Neuron (in vitro differentiated cells): ENCODE results near the gene OR52L1.

Experiments
- H2AFZ ChIP-seq: one replicate; pipeline ENCODE4 v1.6.1; 2013; ENCODE audit warnings: low read depth, mild to moderate bottlenecking, inconsistent platforms, low read length, moderate library complexity
- H3K27me3 ChIP-seq: one replicate; pipeline ENCODE4 v1.6.1; 2013; ENCODE audit warnings: low read length; ENCODE audit not compliant: insufficient read depth
- H3K36me3 ChIP-seq: one replicate; pipeline ENCODE4 v1.6.1; 2013; ENCODE audit warnings: low read length; ENCODE audit not compliant: insufficient read depth
- H3K4me1 ChIP-seq: one replicate; pipeline ENCODE4 v1.6.1; 2013; ENCODE audit warnings: low read length; ENCODE audit not compliant: insufficient read depth
- H3K4me3 ChIP-seq: 2 replicates; pipeline ENCODE4 v1.5.1; 2013; ENCODE audit warnings: mild to moderate bottlenecking, low read length, moderate library complexity
- H3K9me3 ChIP-seq: one replicate; pipeline ENCODE4 v1.6.1; 2013; ENCODE audit warnings: low read length

The OR52L1 gene

DNA sequence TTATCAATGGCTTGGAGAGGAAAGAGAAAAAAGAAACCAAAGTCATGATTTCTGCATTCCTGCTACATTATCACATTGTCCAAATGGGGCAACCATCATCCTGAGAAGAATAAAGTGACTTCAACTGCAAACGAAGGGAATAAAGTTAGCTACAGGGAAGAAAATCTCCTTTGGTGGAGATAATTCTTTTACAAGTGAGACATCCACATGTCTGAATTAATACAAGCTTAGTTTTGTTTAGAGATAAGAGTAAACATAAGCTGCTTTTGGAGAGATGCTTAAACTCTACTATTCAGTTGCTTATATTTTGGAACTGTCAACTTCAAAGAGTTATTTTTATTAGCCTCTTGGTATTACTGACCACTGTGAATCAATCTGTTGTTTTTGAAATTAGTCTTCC, at the start of gene OR52L1:
OR52L1 (minus strand) TSS at position 101 of the 400 bp plus-strand sequence; CDS start at position 46, 55 bp downstream.
- peaks cover 2% of the 10 kb centered on the region for H3K27me3 ChIP-seq
- H2AFZ ChIP-seq, result no peak within 1 kb of the TSS
- H3K4me1 ChIP-seq, result no peaks in the 10 kb centered on the region
- no peak within 1 kb of the TSS for H3K4me3 ChIP-seq
- H3K36me3 ChIP-seq, result no peaks in the 10 kb centered on the region
- no peaks in the 10 kb centered on the region for H3K9me3 ChIP-seq

- Histone ChIP-seq H3K9me3 (no peaks in the 10 kb centered on the region), H3K4me3 (no peak within 1 kb of the TSS), H3K36me3 (no peaks in the 10 kb centered on the region), H2AFZ (no peak within 1 kb of the TSS), H3K4me1 (no peaks in the 10 kb centered on the region), H3K27me3 (no peaks in the 10 kb centered on the region)
These were observed 44.1 kb upstream of the OR52L1 start, which contains the start of gene OR56A1 for GRCh38 chr11:6030708-6031405. Gene OR56A1 (minus strand): TSS chr11:6030758. CDS start chr11:6027692, 3,066 bp downstream.

- Histone ChIP-seq H3K27me3 (no peaks in the 10 kb centered on the region), H3K9me3 (no peaks in the 10 kb centered on the region), H2AFZ (no peak overlapping the region), H3K36me3 (no peaks in the 10 kb centered on the region), H3K4me3 (no peak overlapping the region), H3K4me1 (no peaks in the 10 kb centered on the region)
These were observed 40.7 kb upstream of the OR52L1 start for GRCh38 chr11:6027501-6027900.

- Histone ChIP-seq H3K36me3 (no peaks in the 10 kb centered on the region), H3K4me3 (no peak overlapping the region), H3K27me3 (no peaks in the 10 kb centered on the region), H3K4me1 (no peaks in the 10 kb centered on the region), H3K9me3 (no peaks in the 10 kb centered on the region), H2AFZ (no peak overlapping the region)
These were observed 38.3 kb upstream of the OR52L1 start for GRCh38 chr11:6025056-6025455.

DNA sequence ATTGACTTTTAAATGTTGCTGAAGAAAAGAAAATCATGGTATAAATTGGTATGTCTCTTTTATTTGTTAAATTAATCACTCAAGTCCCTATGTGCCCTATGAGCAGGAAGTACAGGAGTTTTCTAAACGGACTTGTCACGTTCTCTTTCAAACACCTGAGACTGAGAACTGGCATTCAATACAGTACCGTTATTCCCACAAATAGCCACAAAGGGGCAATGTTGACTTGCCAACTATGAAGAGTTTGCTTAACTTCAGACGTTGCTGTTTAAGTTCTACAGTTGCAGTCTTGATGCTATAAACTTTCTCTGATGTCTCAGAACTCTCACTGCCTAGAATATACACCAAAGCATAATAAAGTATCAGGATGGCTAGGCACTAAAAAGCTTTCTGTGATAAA, 36.2 kb upstream of the OR52L1 start:
- Histone ChIP-seq H3K4me3 (no peak overlapping the region), H3K36me3 (no peaks in the 10 kb centered on the region), H3K9me3 (no peaks in the 10 kb centered on the region), H3K4me1 (no peaks in the 10 kb centered on the region), H2AFZ (no peak overlapping the region), H3K27me3 (no peaks in the 10 kb centered on the region)

GRCh38 chr11:6013042-6013441, 26.3 kb upstream of the OR52L1 start:
- Histone ChIP-seq H3K4me3 (no peak overlapping the region), H3K4me1 (no peaks in the 10 kb centered on the region), H2AFZ (no peak overlapping the region), H3K27me3 (no peaks in the 10 kb centered on the region), H3K36me3 (no peaks in the 10 kb centered on the region), H3K9me3 (no peaks in the 10 kb centered on the region)

DNA sequence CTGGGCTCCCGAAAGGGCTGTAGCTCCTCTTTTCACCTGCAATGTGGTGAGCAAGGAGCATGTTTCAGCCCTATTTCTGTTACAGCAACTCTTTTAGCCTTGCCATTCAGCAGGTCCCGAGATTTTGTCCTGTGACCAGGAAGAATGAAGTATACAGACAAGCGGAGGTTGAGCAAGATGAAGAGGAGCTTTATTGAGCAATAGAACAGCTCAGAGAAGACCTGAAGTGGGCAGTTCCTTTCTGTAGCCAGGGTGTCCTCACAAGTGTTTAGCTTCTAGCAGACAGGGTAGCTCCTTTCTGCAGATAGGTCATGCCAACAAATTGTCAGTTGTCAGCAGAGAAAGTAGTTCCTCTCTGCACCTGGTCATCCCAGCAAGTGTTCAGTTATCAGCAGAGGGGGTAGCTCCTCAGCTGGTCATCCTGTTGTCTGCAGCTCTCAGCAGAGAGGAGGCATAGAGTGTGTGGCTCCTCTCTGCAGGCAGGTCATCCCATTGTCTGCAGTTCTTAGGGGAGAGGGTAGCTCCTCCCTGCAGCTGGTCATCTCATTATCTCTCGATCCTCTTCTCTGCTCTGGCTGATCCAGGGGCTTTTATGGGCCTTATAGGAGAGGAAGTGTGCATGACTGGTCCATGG, 25.4 kb upstream of the OR52L1 start:
- Histone ChIP-seq H3K4me3 (no peak overlapping the region), H3K36me3 (no peaks in the 10 kb centered on the region), H2AFZ (no peak overlapping the region), H3K27me3 (no peaks in the 10 kb centered on the region), H3K4me1 (no peaks in the 10 kb centered on the region), H3K9me3 (no peaks in the 10 kb centered on the region)

- Histone ChIP-seq H3K36me3 (no peaks in the 10 kb centered on the region), H3K27me3 (no peaks in the 10 kb centered on the region), H3K4me3 (no peak within 1 kb of the TSS), H2AFZ (no peak within 1 kb of the TSS), H3K9me3 (no peaks in the 10 kb centered on the region), H3K4me1 (no peaks in the 10 kb centered on the region)
These were observed 20.1 kb upstream of the OR52L1 start, which contains the start of gene OR56A4 for GRCh38 chr11:6006846-6007245. Gene OR56A4 (minus strand): TSS chr11:6006946. CDS start chr11:6002992, 3,954 bp downstream.

- no peaks in the 10 kb centered on the region for H3K9me3 ChIP-seq
- H3K4me3 ChIP-seq, result no peak overlapping the region
- H3K36me3 ChIP-seq, result no peaks in the 10 kb centered on the region
- no peak overlapping the region for H2AFZ ChIP-seq
- H3K4me1 ChIP-seq, result no peaks in the 10 kb centered on the region
- H3K27me3 ChIP-seq, result no peaks in the 10 kb centered on the region
These were observed 19.6 kb upstream of the OR52L1 start for GRCh38 chr11:6006395-6006794.

DNA sequence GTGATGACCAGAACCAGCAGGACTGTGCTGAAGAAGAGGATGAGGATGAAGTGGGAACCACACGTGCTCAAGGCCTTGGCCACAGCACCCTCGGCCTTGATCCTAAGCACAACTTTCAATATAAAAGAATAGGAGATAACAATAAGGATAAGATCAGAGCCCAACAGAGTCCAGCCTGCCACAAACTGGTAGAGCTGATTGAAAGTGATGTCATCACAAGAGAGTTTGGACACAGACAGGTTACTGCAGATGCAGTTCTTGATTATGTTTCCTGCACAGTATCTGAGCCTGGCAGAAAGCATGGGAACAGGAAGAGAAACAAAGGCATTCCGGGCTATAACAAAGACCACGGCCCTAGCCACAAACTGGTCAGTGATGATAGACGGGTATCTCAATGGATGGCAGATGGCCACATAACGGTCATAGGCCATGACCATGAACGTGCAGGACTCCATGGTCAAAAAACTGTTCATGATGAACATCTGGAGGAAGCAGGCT, 15.5 kb upstream of the OR52L1 start:
- H3K9me3 ChIP-seq, result no peaks in the 10 kb centered on the region
- no peaks in the 10 kb centered on the region for H3K27me3 ChIP-seq
- H2AFZ ChIP-seq, result no peak overlapping the region
- no peak overlapping the region for H3K4me3 ChIP-seq
- H3K36me3 ChIP-seq, result no peaks in the 10 kb centered on the region
- H3K4me1 ChIP-seq, result no peaks in the 10 kb centered on the region

DNA sequence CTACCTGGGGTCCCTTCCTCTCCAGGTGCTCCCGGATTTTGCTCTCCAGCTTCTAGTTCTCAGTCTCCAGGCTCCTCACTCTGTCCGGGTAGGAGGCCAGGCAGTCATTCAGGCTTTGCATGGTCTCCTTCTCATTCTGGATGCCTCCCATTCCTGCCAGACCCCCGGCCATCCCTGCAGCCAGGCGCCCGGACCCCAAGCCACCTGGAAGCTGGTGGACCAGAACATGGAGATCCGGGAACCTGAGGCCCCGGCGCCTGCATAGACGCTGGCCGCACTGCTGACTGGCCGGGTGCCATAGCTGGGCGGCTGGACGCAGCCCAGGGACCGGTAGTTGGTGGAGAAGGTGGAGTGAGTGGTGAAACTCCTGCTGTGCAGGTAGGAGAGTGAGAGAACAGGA, 8.0 kb upstream of the OR52L1 start:
- H3K9me3 ChIP-seq, result no peaks in the 10 kb centered on the region
- H3K27me3 ChIP-seq, result no peaks in the 10 kb centered on the region
- H3K4me1 ChIP-seq, result no peaks in the 10 kb centered on the region
- H3K4me3 ChIP-seq, result no peak overlapping the region
- H2AFZ ChIP-seq, result no peak overlapping the region
- H3K36me3 ChIP-seq, result no peaks in the 10 kb centered on the region

- H3K4me3 ChIP-seq, result no peak overlapping the region
- H3K9me3 ChIP-seq, result no peaks in the 10 kb centered on the region
- H3K36me3 ChIP-seq, result no peaks in the 10 kb centered on the region
- no peaks in the 10 kb centered on the region for H3K4me1 ChIP-seq
- no peaks in the 10 kb centered on the region for H3K27me3 ChIP-seq
- H2AFZ ChIP-seq, result no peak overlapping the region
These were observed 5.9 kb upstream of the OR52L1 start for GRCh38 chr11:5992604-5993251.

DNA sequence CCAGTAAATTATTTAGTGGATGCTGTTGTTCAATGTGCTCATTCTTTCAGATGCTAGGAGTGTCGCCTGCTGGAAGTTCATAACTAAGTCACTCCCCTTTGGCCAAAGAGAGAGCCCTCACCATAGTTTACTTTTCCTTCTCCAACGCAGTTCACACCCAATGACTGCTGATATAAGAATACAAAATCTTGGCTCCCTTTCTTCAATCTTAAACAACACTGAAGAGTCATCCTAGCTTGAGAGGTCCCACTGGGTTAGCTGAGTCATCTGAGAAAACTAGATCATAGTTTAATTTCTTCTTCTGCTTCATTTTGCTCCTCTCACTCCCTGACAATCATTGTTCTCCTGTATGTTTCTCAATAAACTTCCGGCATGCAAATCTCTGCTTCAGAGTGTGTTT, 5.4 kb upstream of the OR52L1 start:
- no peaks in the 10 kb centered on the region for H3K36me3 ChIP-seq
- no peak overlapping the region for H3K4me3 ChIP-seq
- H2AFZ ChIP-seq, result no peak overlapping the region
- H3K4me1 ChIP-seq, result no peaks in the 10 kb centered on the region
- H3K27me3 ChIP-seq, result no peaks in the 10 kb centered on the region
- no peaks in the 10 kb centered on the region for H3K9me3 ChIP-seq
